Mesothelial cell of epicardium (in vitro differentiated cells): ENCODE data around the gene ADCY2. TPM values are rescaled to one million over a fixed set of nuclear protein-coding genes. Genes with fewer than 3 reads are reported as not detected.

Experiments used
- DNase-seq, 2 experiments: peaks; one replicate each; pipeline ENCODE4 v3.0.0; 2021; ENCODE audit warnings: low spot score in 2 of 2; ENCODE audit not compliant: unreplicated experiment in 2 of 2
- H3K27ac Mint-ChIP-seq: 2 replicates; pipeline ENCODE4 v1.8.0; 2021; ENCODE audit warnings: mixed read lengths
- H3K27me3 Mint-ChIP-seq: 2 replicates; pipeline ENCODE4 v1.8.0; 2021; ENCODE audit warnings: low read depth, mixed read lengths
- H3K36me3 Mint-ChIP-seq: 2 replicates; pipeline ENCODE4 v1.8.0; 2021; ENCODE audit warnings: mixed read lengths
- H3K4me1 Mint-ChIP-seq: 2 replicates; pipeline ENCODE4 v1.8.0; 2021; ENCODE audit warnings: mixed read lengths
- H3K4me3 Mint-ChIP-seq: 2 replicates; pipeline ENCODE4 v1.8.0; 2021; ENCODE audit warnings: mild to moderate bottlenecking, moderate library complexity, mixed read lengths
- H3K9me3 Mint-ChIP-seq: 2 replicates; pipeline ENCODE4 v1.8.0; 2021; ENCODE audit warnings: mixed read lengths
- total RNA-seq: library from RNA; stranded (reverse); gene quantifications from 3 replicates; pipeline ENCODE4 v1.2.1, GENCODE V29; 2021
- TF ChIP-seq, protein P1 (sequence below): fragments of 200-600 bp; sonication (generic); IDR thresholded peaks from one replicate; pipeline ENCODE4 v1.5.0; 2021; ENCODE audit warnings: antibody characterized with exemption; ENCODE audit not compliant: unreplicated experiment

ADCY2 gene
- total RNA-seq, 1 donor from 2014 or later, result 3.0 TPM

DNA sequence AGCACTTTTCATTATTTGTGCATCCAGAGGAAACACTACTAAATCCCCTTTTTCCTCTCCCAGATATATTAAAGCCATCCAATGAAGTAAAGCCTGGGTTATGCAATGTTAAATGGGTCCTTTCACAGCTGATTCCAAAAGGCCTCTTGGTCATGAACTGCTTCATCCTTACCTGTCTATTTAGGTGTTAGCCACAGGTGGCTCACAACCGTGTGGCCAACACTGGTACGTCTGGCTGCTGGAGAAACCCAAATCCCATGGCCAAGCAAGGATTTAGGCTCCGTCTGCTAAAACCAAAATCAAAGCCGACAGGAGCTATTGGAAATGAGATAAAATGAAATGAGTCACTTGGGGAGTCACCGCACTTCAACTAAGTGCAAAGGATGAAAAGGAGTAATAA is 193.9 kb downstream of the ADCY2 start:
- no peaks in the 10 kb centered on the region for H3K27me3 Mint-ChIP-seq
- no peaks in the 10 kb centered on the region for H3K9me3 Mint-ChIP-seq
- no peak overlapping the region for H3K27ac Mint-ChIP-seq
- no peaks in the 10 kb centered on the region for H3K4me1 Mint-ChIP-seq
- H3K36me3 Mint-ChIP-seq, result no peaks in the 10 kb centered on the region
- H3K4me3 Mint-ChIP-seq, result no peak overlapping the region
- no peak for DNase-seq
- TF ChIP-seq, protein P1, sequence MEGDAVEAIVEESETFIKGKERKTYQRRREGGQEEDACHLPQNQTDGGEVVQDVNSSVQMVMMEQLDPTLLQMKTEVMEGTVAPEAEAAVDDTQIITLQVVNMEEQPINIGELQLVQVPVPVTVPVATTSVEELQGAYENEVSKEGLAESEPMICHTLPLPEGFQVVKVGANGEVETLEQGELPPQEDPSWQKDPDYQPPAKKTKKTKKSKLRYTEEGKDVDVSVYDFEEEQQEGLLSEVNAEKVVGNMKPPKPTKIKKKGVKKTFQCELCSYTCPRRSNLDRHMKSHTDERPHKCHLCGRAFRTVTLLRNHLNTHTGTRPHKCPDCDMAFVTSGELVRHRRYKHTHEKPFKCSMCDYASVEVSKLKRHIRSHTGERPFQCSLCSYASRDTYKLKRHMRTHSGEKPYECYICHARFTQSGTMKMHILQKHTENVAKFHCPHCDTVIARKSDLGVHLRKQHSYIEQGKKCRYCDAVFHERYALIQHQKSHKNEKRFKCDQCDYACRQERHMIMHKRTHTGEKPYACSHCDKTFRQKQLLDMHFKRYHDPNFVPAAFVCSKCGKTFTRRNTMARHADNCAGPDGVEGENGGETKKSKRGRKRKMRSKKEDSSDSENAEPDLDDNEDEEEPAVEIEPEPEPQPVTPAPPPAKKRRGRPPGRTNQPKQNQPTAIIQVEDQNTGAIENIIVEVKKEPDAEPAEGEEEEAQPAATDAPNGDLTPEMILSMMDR, result no peak

DNA sequence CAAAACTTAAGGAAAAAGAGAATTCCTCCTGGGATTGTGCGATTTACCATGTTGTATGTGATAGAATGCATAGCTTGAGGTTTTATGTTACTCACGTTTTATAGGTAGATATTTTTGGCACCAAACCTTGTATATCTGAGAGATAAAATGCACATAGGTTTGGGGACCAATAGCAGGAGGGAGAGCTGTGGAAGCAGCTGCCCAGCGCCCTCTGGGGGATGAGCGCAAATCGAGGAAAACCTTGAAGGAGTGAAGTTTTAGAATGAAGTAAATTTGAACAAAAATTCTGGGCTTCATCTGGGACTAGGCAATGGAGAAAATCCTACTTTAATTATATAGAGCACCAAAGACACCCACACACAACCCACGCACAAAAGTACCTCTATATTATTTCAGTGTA is 197.0 kb downstream of the ADCY2 start:
- no peak overlapping the region for H3K27ac Mint-ChIP-seq
- DNase-seq, result no peak
- H3K27me3 Mint-ChIP-seq, result no peaks in the 10 kb centered on the region
- no peaks in the 10 kb centered on the region for H3K9me3 Mint-ChIP-seq
- no peaks in the 10 kb centered on the region for H3K36me3 Mint-ChIP-seq
- no peaks in the 10 kb centered on the region for H3K4me1 Mint-ChIP-seq
- no peak overlapping the region for H3K4me3 Mint-ChIP-seq
- TF ChIP-seq, protein P1, result peak; percentile 18

DNA sequence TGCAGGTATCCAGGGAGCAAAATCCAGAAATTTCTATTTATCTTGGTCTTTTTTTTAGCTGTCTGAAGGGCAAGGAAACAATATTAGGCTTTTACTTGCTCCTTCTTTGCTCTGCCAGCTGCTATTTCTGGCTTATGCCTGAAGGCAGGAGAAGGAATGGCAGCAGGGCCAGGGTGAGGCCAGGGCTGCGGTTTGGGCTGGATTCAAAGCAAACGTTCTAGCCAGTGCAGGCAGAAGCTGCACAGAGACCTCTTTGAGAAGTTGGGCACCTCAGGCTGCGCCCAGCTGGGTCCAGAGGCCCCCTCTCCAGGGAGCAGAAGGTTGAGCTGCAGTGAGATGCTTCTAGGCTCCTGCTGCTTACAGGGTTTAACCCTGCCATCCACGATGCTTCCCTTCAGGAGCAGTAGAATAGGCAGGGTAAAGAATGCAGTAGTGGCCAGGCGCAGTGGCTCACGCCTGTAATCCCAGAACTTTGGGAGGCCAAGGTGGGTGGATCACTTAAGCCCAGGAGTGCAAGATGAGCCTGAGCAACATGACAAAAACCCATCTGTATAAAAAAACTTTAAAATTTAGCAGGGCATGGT is 201.2 kb downstream of the ADCY2 start:
- TF ChIP-seq, protein P1, result no peak
- Mint-ChIP-seq H3K27ac (no peak overlapping the region), H3K4me3 (no peak overlapping the region), H3K4me1 (no peaks in the 10 kb centered on the region), H3K9me3 (peaks cover under 1% of the 10 kb centered on the region), H3K27me3 (no peaks in the 10 kb centered on the region), H3K36me3 (no peaks in the 10 kb centered on the region)
- no peak for DNase-seq

DNA sequence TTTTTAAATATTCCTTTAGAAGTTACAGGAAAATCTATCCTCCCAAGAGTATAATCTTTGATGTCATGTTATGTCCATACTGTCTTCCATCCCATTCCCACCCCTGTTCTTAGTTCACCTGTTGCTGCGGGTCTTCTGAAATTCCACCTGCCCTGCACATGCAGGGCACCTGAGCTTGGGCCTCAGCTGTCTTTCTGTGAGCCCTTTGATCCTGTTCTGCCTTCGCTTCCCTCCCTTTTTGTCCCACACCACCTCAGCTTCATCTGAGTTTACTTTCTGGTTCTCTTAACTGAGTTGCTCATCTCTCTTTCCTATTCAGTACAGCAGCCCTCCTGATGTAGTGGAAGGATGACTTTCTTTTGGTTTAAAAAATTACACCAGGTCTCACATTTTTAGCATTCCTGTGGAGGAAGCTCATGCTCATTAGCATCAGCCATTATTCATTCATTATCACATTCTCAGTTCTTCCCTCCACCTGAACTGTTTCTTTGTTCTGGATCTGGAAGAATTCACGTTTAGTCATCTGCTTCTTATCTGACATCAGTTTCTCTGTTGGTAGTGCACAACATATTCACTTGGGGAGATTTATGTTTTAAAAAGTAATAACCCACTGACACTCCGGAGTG is 211.0 kb downstream of the ADCY2 start:
- Mint-ChIP-seq H3K4me1 (peaks cover 6% of the 10 kb centered on the region), H3K9me3 (peaks cover 8% of the 10 kb centered on the region), H3K27ac (peak overlapping the region; percentile 1), H3K36me3 (peaks cover 2% of the 10 kb centered on the region), H3K27me3 (no peaks in the 10 kb centered on the region), H3K4me3 (no peak overlapping the region)
- TF ChIP-seq, protein P1, result no peak
- no peak for DNase-seq

DNA sequence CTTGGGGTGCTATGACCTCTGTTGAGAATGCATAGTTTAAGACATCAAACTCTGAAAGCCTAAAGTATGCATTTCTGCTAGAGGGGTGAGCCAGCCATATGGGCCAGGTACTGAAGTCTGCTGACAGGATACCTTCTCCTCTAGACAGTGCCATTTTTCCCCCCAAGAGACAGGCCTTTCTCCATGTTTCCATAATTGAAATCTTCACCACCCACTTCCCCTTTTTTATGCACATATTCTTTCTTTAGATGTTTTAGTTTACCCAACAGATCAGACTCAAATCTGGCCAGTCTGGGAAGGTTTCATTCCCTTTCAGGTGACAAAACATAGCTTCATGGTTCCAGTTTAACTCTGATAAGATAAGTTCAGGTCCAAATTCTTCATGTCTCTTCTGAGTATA is 212.8 kb downstream of the ADCY2 start:
- Mint-ChIP-seq H3K36me3 (no peaks in the 10 kb centered on the region), H3K27ac (no peak overlapping the region), H3K4me3 (no peak overlapping the region), H3K4me1 (peaks cover 6% of the 10 kb centered on the region), H3K27me3 (no peaks in the 10 kb centered on the region), H3K9me3 (peaks cover 8% of the 10 kb centered on the region)
- DNase-seq, result no peak
- TF ChIP-seq, protein P1, result no peak
